ENCODE data around the gene TAP1.

- TF ChIP-seq EZH2 (IDR thresholded peaks at IDR 0.05; ENCODE audit: borderline replicate concordance, low read length): no peak
- TF ChIP-seq CTCF (IDR thresholded peaks at IDR 0.05; ENCODE audit: low read length): no peak
Observed at GRCh38 chr6:32815996-32816395, 37.5 kb downstream of the TAP1 start.

Data from OCI-LY1 (cell line).